BJ (cell line): ENCODE data around the gene FTO. TPM values are rescaled to one million over a fixed set of nuclear protein-coding genes. Genes with fewer than 3 reads are reported as not detected.

Experiments used
- CTCF ChIA-PET: fragments of 350-600 bp; formaldehyde crosslinking; extraction: SDS; loops from one replicate; lab custom pipeline; 2021; ENCODE audit warnings: antibody characterized with exemption, inconsistent platforms; lab: Yijun Ruan, JAX
- POLR2A ChIA-PET: fragments of 300-600 bp; sonication (Branson Sonifier 250); formaldehyde crosslinking; extraction: SDS; loops from one replicate; lab custom pipeline; 2021; ENCODE audit warnings: antibody characterized with exemption; lab: Charles Lee
- DNase-seq: peaks from one replicate; pipeline ENCODE4 v3.0.0-alpha.2; 2011; ENCODE audit warnings: low read depth
- H3K27me3 ChIP-seq: 2 replicates; pipeline ENCODE4 v1.6.0; 2011; ENCODE audit warnings: low read length; ENCODE audit not compliant: control insufficient read depth, insufficient read depth
- H3K36me3 ChIP-seq: 2 replicates; pipeline ENCODE4 v1.5.1; 2011; ENCODE audit warnings: low read length; ENCODE audit not compliant: control insufficient read depth, insufficient read depth
- H3K4me3 ChIP-seq: 2 replicates; pipeline ENCODE4 v1.5.1; 2011; ENCODE audit warnings: low read depth, mild to moderate bottlenecking, control low read depth, low read length
- polyA plus RNA-seq: library from polyadenylated mRNA; depleted of rRNA; stranded (reverse); fragments of >200 nt; gene quantifications from 2 replicates; pipeline ENCODE4 v1.2.3, GENCODE V29; 2011
- TF ChIP-seq, protein P1 (sequence below): IDR thresholded peaks from 2 replicates; pipeline ENCODE4 v1.5.1; 2011; ENCODE audit warnings: low read depth, mild to moderate bottlenecking, control low read depth, inconsistent platforms, low read length, moderate library complexity; ENCODE audit not compliant: insufficient read depth

Gene FTO
- polyA plus RNA-seq, 1 experiment: 86.3 TPM

DNA sequence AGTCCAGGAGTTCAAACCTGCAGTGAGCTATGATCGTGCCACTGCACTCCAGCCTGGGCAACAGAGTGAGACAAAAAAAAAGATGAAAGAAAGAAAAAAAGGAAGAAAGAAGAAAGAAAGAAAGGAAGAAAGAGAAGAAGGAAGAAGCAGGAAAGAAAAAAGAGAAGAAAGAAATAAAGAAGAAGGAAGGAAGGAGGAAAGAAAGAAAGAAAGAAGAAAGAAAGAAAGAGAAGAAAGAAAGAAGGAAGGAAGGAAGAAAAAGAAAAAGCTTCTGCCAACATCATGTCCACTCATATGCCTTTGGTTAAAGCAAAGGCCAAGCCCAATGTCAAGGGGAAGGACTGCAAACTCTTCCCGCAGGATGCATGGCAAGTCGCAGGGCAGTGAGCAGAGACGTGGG, 439.5 kb downstream of the FTO start:
- DNase-seq: no peak
- no peaks in the 10 kb centered on the region for H3K36me3 ChIP-seq
- TF ChIP-seq, protein P1, sequence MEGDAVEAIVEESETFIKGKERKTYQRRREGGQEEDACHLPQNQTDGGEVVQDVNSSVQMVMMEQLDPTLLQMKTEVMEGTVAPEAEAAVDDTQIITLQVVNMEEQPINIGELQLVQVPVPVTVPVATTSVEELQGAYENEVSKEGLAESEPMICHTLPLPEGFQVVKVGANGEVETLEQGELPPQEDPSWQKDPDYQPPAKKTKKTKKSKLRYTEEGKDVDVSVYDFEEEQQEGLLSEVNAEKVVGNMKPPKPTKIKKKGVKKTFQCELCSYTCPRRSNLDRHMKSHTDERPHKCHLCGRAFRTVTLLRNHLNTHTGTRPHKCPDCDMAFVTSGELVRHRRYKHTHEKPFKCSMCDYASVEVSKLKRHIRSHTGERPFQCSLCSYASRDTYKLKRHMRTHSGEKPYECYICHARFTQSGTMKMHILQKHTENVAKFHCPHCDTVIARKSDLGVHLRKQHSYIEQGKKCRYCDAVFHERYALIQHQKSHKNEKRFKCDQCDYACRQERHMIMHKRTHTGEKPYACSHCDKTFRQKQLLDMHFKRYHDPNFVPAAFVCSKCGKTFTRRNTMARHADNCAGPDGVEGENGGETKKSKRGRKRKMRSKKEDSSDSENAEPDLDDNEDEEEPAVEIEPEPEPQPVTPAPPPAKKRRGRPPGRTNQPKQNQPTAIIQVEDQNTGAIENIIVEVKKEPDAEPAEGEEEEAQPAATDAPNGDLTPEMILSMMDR: no peak
- H3K27me3 ChIP-seq: 0 out of 2 replicates have a peak, but pooled peaks cover 2% of the 10 kb centered on the region
- ChIA-PET CTCF (no interaction called here), POLR2A (no interaction called here)
- H3K4me3 ChIP-seq: no peak overlapping the region

DNA sequence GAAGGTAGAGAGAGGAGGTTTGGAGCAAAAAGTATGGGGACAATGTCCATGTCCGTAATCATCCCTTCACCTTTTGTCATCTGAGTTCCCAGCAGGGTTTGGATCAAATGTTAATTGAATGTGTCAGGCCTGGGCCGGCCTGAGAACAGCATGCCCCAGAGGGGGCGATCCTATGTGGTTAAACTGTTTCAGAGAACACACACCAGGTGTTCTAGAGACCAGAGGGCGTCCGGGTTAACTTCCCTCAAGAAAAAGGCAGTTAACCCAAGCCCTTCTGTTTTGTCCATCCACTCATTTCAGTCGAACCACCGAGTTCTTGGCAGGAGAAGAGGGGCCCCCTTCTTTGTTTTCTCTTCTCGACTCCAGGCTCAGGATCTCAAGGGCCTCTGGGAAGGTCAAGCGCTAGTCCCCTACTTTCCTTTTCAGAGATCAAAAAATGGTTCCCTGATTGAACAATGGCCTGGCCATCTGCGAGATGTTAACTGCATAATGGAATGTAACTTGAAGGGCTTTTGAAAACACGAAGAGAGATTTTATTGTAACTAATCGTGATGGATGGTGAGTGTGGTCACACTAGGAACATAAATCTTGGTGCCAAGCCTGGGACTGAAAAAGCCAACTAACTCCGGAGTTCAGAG, 440.1 kb downstream of the FTO start:
- TF ChIP-seq, protein P1: no peak
- Histone ChIP-seq H3K4me3 (no peak overlapping the region), H3K36me3 (no peaks in the 10 kb centered on the region), H3K27me3 (peaks cover 4% of the 10 kb centered on the region)
- ChIA-PET POLR2A (no interaction called here), CTCF (no interaction called here)
- DNase-seq: no peak

DNA sequence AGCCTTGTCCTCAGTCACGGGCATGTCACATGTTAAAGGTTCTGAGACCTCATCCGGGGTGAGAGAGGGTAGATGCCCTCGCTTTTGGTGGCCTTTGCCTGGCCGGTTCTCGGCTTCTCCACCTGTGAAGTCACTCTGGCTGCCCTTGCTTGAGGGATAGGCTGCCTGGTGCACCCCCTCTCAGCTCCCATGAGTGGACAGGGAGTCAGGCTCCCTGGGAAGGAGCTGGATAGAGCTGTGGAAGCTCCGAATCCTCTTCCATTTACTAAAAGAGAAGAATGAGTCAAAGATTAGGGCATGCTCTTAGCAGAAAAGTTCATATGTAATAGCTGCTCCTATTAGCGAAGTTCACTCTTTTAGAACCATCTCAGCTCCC, 440.6 kb downstream of the FTO start:
- H3K27me3 ChIP-seq: peaks cover 5% of the 10 kb centered on the region
- POLR2A ChIA-PET: no interaction called here
- H3K4me3 ChIP-seq: no peak overlapping the region
- CTCF ChIA-PET: no interaction called here
- TF ChIP-seq, protein P1: no peak
- no peak for DNase-seq
- H3K36me3 ChIP-seq: no peaks in the 10 kb centered on the region

DNA sequence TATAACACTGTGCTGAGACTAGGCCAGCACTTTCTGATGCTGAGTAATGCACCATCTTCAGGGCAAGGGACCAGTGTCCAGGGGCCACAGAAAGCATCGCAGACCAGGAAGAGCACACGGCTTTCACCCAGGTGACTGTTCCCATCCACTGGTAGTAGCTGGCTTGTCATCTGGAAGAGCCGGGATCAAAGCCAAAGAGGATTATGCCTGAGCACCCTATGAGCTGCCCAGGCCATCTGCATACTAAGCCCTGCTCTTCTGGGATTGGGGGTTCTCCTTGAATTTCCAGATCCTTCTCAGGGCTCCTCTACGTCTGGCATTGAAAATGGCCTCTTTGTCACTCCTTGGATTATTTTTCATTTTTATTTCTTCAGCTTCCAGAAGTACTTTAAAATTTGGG, 441.9 kb downstream of the FTO start:
- TF ChIP-seq, protein P1: no peak
- Histone ChIP-seq H3K27me3 (peaks cover 5% of the 10 kb centered on the region), H3K4me3 (no peak overlapping the region), H3K36me3 (no peaks in the 10 kb centered on the region)
- ChIA-PET POLR2A (no interaction called here), CTCF (interaction anchor here (0.6 kb wide), 1 partner anchor 109 kb away, joined by 3 read pairs; no protein-coding TSS in a partner anchor)
- DNase-seq: no peak

DNA sequence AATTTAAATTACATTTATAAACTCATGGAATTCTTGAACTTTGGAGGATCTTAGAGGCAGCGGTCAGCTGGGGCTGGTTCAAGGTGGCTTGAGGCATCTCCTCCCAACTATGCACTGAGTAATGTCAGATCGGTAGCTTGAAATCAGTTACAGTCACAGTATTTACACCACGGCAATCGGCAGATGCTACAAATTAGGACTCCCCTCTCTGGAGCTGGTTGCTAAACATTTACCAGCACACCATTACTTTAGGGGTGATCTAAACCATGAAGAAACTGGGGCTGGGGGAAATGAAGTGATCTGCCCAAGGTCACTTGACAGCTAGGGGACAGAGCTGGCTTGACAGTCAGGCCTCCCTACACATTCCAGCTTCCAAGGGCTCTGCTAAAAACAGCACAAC, 445.0 kb downstream of the FTO start:
- Histone ChIP-seq H3K4me3 (no peak overlapping the region), H3K27me3 (peaks cover 7% of the 10 kb centered on the region), H3K36me3 (no peaks in the 10 kb centered on the region)
- TF ChIP-seq, protein P1: no peak
- POLR2A ChIA-PET: no interaction called here
- CTCF ChIA-PET: no interaction called here
- DNase-seq: no peak
